Stimulated activated CD4-positive, alpha-beta T cell treated with anti-CD3 and anti-CD28 coated beads, Interleukin-12 subunit alpha, Interleukin-12 subunit beta, amount 100 ng/mL, for 4 hours (primary cell): Measurements from ENCODE around the gene EVI5.

Experiments
- DNase-seq: peaks from one replicate; pipeline ENCODE4 v3.0.0-alpha.2; 2020

The EVI5 gene

GRCh38 chr1:92784639-92785500 lies at the start of gene EVI5:
Gene EVI5, minus strand, starts transcription at chr1:92785108. Its CDS starts 48,562 bp downstream, at chr1:92736546.
- peak; percentile 68 for DNase-seq

- no peak for DNase-seq
These were observed 49.7 kb upstream of the EVI5 start for GRCh38 chr1:92834617-92835016.

- DNase-seq: no peak
These were observed 48.9 kb upstream of the EVI5 start for GRCh38 chr1:92833840-92834239.

DNA sequence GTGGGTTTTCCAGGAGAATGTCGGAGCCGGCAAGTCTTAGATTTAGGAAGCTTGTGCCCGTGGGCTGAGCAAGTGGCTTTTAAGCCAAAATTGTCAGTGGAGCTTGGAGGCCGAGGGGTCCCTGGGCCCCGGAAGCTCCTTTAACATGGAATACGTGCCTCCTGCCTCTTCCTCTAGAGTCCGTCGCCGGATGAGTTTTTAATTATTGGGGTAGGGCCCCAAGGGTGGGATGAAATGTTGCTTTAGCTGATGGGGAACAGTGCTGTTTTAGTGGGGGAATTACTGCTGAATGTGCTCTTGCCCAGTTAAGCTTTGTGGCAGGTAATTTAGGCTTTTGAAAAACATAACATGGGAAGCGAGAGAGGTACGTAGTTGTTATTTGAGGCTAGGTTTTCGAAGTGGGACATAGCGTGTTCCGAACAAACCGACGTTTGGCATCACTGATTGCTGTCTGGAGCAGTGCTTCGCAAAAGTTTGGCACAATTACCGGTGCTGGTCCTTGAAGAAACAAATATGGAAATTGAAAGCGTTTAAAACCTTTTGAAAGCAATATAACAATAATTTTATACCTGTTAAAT lies 47.7 kb upstream of the EVI5 start:
- DNase-seq: no peak

GRCh38 chr1:92831762-92832536 lies 47.0 kb upstream of the EVI5 start, which contains the start of gene RPL5:
Gene RPL5, plus strand, starts transcription at chr1:92832040. Its CDS starts 75 bp downstream, at chr1:92832115.
- peak; percentile 96 for DNase-seq

DNA sequence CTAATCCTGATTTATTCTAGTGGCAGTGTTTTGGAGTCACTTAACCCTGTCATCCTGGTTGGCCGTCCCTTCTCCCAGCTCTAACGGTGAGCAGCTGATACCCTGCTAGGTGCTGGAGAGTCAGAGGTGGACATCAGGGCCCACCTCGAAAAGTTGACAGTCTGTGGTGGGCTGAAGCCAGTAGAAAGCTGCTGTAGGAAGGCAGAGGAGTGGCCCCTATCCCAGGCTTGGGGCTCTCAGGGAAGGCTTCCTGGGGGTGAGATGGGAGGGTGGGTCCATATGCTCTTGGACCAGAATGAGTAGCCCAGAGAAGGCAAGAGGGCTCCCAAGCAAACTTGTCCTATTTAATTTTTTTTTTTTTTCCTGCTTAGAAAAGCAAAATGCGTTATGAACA lies 46.5 kb upstream of the EVI5 start:
- DNase-seq: no peak

- DNase-seq: no peak
These were observed 41.9 kb upstream of the EVI5 start for GRCh38 chr1:92826792-92827191.

DNA sequence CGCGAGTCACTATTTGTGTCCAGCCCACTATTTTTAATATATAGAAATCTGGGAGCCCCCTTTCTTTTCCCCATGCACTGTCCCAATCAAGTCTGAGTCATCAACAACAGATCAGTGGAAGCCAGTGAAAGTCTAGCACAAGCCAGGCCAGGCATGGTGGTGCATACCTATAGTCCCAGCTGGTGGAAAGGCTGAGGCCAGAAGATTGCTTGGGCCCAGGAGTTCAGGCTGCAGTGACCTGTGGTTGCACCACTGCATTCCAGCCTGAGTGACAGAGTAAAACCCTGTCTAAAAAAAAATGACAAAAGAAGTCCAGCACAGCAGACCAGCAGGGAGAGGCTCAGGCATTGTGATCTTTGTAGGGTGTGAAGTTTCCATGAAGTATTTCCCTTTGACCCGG lies 38.0 kb upstream of the EVI5 start:
- no peak for DNase-seq

GRCh38 chr1:92820551-92820950 lies 35.6 kb upstream of the EVI5 start:
- DNase-seq: no peak

- DNase-seq: no peak
These were observed 35.1 kb upstream of the EVI5 start for GRCh38 chr1:92820024-92820423.

DNA sequence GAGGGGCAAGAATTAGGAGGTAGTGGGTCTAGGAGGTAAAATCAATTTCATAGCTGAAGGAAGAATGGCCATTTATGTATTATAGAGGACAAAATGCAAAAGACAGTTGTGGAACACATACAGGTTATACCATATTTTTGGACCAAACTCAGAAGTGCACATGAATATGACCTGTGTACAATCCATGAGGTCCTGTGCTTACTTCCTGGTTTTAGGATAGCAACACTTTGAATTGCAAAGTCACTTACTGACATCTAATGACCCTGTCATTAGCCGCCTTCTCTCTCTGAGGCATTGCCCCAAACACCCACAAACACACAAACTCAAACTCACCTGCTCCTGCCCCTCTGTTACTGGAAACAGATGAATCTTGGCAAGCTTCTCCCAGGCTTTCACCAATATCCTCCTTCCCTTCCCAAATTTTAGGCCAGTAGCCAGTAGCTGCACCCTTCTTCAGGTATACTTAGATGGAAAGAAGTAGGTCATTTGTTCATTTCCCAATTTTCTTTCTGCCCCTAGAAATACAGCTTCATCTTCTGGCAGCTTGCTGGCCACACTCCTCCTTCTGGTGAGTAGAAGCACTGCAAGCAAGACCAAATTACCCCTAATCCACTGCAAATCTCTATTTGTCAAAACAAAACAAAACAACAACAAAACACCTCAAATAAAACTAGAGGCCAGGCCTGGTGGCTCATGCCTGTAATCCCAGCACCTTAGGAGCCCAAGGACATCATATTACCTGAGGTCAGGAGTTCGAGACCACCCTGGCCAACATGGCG lies 33.3 kb upstream of the EVI5 start:
- DNase-seq: no peak

- DNase-seq: no peak
These were observed 32.3 kb upstream of the EVI5 start for GRCh38 chr1:92817137-92817697.

DNA sequence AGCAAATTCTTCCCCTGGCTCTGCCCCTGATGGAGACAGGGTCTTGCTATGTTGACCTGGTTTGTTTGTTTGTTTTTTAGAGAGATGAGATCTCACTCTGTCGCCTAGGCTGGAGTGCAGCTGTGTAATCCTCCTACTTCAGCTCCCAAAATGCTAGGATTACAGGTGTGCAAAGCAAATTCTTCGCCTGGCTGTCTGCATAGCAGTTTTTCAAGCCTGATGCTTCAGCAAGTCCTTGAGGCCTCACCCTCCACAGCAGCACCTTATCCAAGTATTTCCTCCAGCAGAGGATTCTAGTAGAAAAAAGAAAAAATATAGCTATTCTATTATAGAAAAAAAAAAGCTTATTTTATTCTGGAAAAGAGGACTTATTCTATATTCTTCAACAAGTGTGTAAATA lies 31.8 kb upstream of the EVI5 start:
- no peak for DNase-seq

DNA sequence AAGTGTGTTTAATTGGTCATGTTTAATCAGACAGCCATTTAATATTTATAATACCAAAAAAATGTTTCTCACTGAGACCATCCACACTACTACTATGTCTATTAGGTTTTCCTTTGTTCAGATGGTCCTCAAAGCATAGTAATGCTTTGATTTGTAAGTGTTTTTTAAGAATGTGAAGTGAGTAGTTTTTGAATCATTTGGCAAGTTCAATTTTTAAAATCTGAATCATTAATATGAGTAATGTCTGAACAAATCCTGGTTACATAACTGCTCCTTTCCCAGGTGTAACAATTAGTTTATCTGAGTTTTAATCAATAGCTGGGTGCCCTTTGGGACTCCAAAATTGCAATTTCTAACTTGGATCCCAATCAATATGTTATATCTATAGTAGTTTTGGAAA lies 23.5 kb upstream of the EVI5 start:
- no peak for DNase-seq

GRCh38 chr1:92805216-92805615 lies 20.3 kb upstream of the EVI5 start:
- no peak for DNase-seq

- DNase-seq: no peak
These were observed 19.9 kb upstream of the EVI5 start for GRCh38 chr1:92804721-92805201.

- DNase-seq: no peak
These were observed 18.4 kb upstream of the EVI5 start for GRCh38 chr1:92803140-92803887.

GRCh38 chr1:92797961-92798360 lies 13.1 kb upstream of the EVI5 start:
- DNase-seq: no peak

DNA sequence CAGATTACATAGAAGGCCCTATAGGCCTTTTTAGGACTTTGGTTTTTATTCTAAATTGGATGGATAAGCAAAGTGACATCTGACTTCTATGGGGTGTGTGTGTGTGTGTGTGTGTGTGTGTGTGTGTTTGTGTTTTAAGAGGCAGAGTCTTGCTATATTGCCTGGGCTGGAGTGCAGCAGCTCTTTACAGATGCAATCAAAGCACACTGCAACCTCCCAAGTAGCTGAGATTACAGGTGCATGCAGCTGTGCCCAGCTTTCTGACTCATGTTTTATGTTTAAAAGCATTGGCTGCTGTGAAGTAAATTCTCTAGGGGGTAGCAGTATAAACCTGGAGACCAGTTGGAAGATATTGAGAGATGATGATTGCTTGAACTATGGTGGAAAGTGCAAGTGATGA lies 12.4 kb upstream of the EVI5 start:
- DNase-seq: no peak

DNA sequence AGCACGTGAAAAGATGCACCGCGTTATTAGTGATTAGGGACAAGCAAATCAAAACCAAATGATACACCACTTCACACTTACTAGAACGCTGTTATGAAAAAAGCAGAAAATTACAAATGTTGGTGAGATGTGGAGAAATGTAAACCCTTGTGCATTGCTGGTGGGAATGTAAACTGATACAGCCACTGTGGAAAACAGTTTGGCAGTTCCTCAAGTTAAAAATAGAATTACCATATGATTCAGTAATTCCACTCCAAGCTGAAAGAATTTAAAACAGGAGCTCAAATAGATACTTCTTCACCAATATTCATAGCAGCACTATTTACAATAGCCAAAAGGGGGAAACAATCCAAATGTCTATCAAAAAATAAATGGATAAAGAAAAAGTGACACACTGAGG lies 10.3 kb upstream of the EVI5 start:
- no peak for DNase-seq

- no peak for DNase-seq
These were observed 7.5 kb upstream of the EVI5 start for GRCh38 chr1:92792340-92792782.
